K562 (cell line): ENCODE measurements around the gene ZNF581. TPM values are rescaled to one million over a fixed set of nuclear protein-coding genes. Genes with fewer than 3 reads are reported as not detected.

Experiments used
- AFF1 ChIP-seq, 2 experiments: fragments of 450-650 bp; IDR thresholded peaks; 2 replicates each; pipeline ENCODE4 v1.6.1; 2018; ENCODE audit warnings: mild to moderate bottlenecking in 2 of 2, low read depth in 1 of 2; ENCODE audit not compliant: partially characterized antibody in 2 of 2
- CAMTA2 ChIP-seq: fragments of 250-450 bp; sonication (Bioruptor Pico); conservative IDR thresholded peaks from 2 replicates; pipeline ENCODE4 v1.5.1; 2022
- CXXC5 ChIP-seq: fragments of 250-450 bp; sonication (Bioruptor Pico); IDR thresholded peaks from 2 replicates; pipeline ENCODE4 v1.8.0; 2022; ENCODE audit warnings: inconsistent platforms, mild to moderate bottlenecking, moderate library complexity
- EZH2 ChIP-seq: IDR thresholded peaks from 2 replicates; pipeline ENCODE4 v1.6.1; 2012; ENCODE audit warnings: low read depth, mild to moderate bottlenecking, inconsistent platforms, low read length, borderline replicate concordance
- HCFC1 ChIP-seq: IDR thresholded peaks from 2 replicates; pipeline ENCODE4 v1.6.1; 2012; ENCODE audit warnings: low read depth, low read length, improper control_type of control experiment
- KLF13 ChIP-seq: fragments of 450-650 bp; IDR thresholded peaks from 2 replicates; pipeline ENCODE4 v1.6.1; 2016; ENCODE audit warnings: missing genetic modification characterization, low read depth, mild to moderate bottlenecking, missing compliant biosample characterization, moderate library complexity, borderline replicate concordance
- MYNN ChIP-seq, 2 experiments: sonication (generic); formaldehyde crosslinking in 1 of 2; IDR thresholded peaks; 2 replicates each; pipeline versions ENCODE4 v1.5.0 to v1.6.1; 2016 to 2020; ENCODE audit warnings: antibody characterized with exemption in 1 of 2, missing genetic modification reagents in 1 of 2
- PRPF4 ChIP-seq: fragments of 200-400 bp; formaldehyde crosslinking; IDR thresholded peaks from one replicate; pipeline ENCODE4 v1.6.1; 2017; ENCODE audit warnings: low read length, low read depth, mild to moderate bottlenecking; ENCODE audit not compliant: insufficient read depth, poor library complexity, severe bottlenecking
- PURB ChIP-seq: sonication (generic); formaldehyde crosslinking; IDR thresholded peaks from 2 replicates; pipeline ENCODE4 v1.9.0; 2021; ENCODE audit warnings: low read depth, mild to moderate bottlenecking, missing genetic modification reagents
- SPI1 ChIP-seq: IDR thresholded peaks from 2 replicates; pipeline ENCODE4 v1.6.1; 2011; ENCODE audit warnings: low read depth, low read length, control low read depth, borderline replicate concordance
- ZBTB2 ChIP-seq: fragments of 450-650 bp; IDR thresholded peaks from 2 replicates; pipeline ENCODE4 v1.6.1; 2016; ENCODE audit warnings: antibody characterized with exemption
- ZBTB9 ChIP-seq: fragments of 450-650 bp; formaldehyde crosslinking; IDR thresholded peaks from 2 replicates; pipeline ENCODE4 v1.4.0; 2020; ENCODE audit warnings: mild to moderate bottlenecking, moderate library complexity
- ZNF277 ChIP-seq: fragments of 250-450 bp; sonication (Bioruptor Pico); IDR thresholded peaks from 2 replicates; pipeline ENCODE4 v1.8.0; 2022; ENCODE audit warnings: inconsistent platforms, mild to moderate bottlenecking, moderate library complexity, borderline replicate concordance
- ZNF398 ChIP-seq: fragments of 250-450 bp; sonication (Bioruptor Pico); IDR thresholded peaks from 2 replicates; pipeline ENCODE4 v1.8.0; 2021; ENCODE audit warnings: moderate library complexity, mild to moderate bottlenecking, inconsistent platforms
- polyA plus RNA-seq, 8 experiments: library from polyadenylated mRNA; depleted of rRNA in 4 of 8; stranded (reverse) in 5 of 8; unstranded in 3 of 8; fragments of >200 nt; fragmentation: Nextera tagmentation in 2 of 8; fragmentation: Illumina TruSeq in 1 of 8; extraction: Ambion mirVana in 2 of 8; extraction: Trizol in 1 of 8; gene quantifications; 2 replicates each; pipeline versions ENCODE4 v1.2.1 to v1.2.3, GENCODE V29; 2011 to 2014; ENCODE audit warnings: inconsistent platforms in 1 of 8, missing spikeins in 1 of 8
- total RNA-seq, 7 experiments: library from RNA; depleted of rRNA in 6 of 7; stranded (reverse); fragments of >200 nt in 6 of 7; fragmentation: Illumina TruSeq in 2 of 7; extraction: Trizol in 2 of 7; gene quantifications; 2 replicates each; pipeline versions ENCODE4 v1.2.1 to v1.2.3, GENCODE V29; 2011 to 2021; ENCODE audit warnings: low replicate concordance in 1 of 7

The ZNF581 gene
- total and polyA plus RNA-seq, 9 of the 15 experiments (the other 6 are each of a cell fraction or from before 2014, with no cell fraction given): 2.4 to 39.4 (median 15.4) TPM

GRCh38 chr19:55599842-55600661, 43.4 kb upstream of the ZNF581 start, which contains the start of gene ZNF524 (continued):
- peak; percentile 49; the same call in 1 of the 2 replicates for TF ChIP-seq ZBTB2
- peak; percentile 90 for TF ChIP-seq CXXC5 (CRISPR knock-in tag)
- TF ChIP-seq ZNF398 (CRISPR knock-in tag): no peak
- no peak for TF ChIP-seq MYNN (IDR thresholded peaks at IDR 0.05)
- TF ChIP-seq MYNN (CRISPR knock-in tag; IDR thresholded peaks at IDR 0.05): no peak
- TF ChIP-seq PRPF4: no peak
- no peak for TF ChIP-seq PURB (CRISPR knock-in tag)
- TF ChIP-seq HCFC1: no peak; the same call in 1 of the 2 replicates
- no peak for TF ChIP-seq EZH2
- no peak for TF ChIP-seq ZNF277 (CRISPR knock-in tag)
- no peak for TF ChIP-seq AFF1 (IDR thresholded peaks at IDR 0.05; ENCODE audit: low read depth in 1 of 2, partially characterized antibody in 2 of 2)
- no peak for TF ChIP-seq CAMTA2 (CRISPR knock-in tag)
- TF ChIP-seq KLF13: peak; percentile 12; the same call in 1 of the 2 replicates
- no peak for TF ChIP-seq SPI1
- TF ChIP-seq ZBTB9: no peak
